Glomerular visceral epithelial cell (primary cell): ENCODE data around the gene ZNF664.
"Not testable (repeated sequence)": the region's sequence is repeated elsewhere in the genome, so short reads cannot be mapped to it uniquely, and the experiment has no call there.

Experiments used
- DNase-seq: peaks from one replicate; pipeline ENCODE4 v3.0.0-alpha.2; 2016; ENCODE audit errors: extremely low spot score

The ZNF664 gene

DNA sequence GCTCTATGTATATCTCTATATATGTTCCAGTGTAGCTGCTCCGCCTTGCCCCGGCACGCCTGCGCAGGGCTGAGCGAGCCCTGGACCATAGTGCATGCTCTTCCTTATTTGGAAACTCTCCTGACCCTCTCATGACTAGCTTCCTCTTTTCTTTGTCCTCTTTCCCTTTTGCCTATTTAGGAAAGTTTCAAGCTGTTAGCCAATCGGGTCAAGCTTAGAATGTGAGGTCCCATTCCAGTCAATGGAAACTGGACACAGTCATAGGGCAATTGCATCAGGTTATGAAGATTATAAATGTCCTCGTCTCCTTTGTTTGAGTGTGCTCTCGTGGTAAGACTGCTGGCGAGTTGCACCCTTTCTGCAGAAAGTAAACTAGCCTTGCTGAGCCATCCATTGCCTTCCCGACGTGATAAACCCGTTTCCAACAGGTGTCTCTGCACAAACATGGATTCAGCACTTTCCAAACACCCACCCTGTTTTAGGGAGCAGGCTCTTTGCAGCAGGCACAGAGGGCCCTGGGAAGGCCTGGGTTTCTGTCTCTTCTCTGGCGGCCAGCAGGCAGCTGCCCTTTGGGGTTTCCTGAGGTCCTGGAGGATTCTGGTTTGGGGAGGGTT, 31.3 kb upstream of the ZNF664 start:
- no peak for DNase-seq

DNA sequence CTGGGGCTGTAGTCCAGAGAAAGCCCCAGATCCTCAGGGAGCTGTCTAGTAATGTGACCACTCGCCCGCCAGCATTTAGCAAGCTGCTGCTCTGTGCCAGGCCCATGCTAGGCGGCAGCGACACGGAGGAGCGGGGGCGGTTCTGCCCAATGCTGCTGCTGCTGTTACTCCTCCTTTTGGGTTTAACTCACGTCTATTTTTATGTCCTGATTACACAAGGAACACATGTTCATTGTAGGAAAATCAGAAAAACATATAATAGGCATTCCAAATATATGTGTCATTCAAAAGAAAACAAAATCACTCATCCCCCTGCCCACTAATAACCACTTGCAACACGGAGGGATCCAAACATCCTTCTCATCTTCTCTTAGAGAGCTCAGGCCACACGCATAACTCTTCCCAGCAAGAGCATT, 30.8 kb upstream of the ZNF664 start:
- DNase-seq: peak; percentile 46

DNA sequence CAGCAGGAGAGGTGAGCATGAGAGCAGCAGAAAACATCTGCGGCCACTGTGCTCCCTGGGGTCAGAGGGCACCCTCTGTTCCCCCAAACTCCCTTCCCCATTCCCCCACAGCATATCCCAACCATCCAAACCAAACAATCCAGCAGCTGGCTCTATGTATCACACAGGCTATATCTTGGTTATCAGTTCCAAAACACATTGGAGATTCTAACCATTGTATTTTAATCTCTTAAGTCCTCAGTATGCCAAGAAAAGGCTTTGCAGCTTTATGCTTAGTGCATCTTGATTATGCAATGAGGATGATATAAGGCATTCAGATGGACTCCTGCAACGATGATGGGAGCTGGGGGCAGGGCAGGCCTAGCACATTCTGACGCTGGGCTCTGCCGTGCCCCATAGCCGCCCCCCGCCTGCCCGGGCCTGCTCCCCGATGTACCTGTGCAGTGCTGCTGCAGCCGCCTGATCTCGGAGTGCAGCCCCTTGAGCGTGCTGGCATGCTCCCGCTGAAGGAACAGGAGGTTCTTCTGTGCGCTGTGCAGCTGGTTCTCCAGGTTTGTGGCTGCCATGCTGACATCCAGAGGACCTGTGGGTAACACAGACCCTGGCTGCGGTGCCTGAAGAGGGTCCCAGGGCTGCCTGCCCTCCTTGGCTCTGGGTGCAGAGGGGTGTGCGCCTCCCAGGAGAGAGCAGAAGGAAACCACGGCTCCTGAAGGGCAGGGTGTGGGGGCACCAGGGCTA, 29.9 kb upstream of the ZNF664 start:
- DNase-seq: no peak

DNA sequence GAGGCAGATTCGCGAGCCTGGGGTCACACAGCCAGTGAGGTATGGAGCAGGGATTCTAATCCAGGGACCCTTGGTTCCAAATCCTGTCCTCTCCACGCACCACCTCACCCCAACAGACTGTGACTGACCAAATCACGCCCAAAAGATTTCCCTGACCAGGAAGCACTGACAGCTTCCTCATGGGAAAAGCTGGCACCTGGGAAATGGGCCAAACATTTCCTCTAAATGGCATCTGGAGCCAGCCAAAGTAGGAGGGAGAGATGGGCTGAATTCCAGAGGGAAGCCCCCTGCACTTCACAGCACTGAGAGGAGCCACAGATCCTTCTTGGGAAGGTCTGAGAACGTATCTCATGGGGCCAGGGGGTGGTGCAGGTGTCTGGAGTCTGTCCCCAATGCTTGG, 29.2 kb upstream of the ZNF664 start:
- DNase-seq: no peak

DNA sequence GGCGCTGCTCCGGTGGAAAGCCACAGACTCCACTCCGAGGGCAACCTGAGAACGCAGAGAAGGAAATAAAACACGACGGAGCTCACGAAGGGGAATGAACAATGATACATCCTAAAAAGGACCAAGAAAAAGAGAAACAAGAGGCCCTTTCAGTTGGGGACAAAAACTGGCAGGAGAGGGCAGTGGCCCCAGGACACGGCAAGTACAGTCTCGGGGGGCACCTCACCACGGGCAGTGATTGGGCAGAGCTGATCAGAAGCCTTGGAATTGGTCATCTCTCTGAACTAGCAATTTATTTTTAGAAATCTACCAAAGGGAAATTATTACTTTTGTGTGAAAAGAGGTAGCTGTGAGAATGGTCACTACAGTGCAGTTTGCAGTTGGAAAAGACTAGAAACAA, 28.3 kb upstream of the ZNF664 start:
- no peak for DNase-seq

DNA sequence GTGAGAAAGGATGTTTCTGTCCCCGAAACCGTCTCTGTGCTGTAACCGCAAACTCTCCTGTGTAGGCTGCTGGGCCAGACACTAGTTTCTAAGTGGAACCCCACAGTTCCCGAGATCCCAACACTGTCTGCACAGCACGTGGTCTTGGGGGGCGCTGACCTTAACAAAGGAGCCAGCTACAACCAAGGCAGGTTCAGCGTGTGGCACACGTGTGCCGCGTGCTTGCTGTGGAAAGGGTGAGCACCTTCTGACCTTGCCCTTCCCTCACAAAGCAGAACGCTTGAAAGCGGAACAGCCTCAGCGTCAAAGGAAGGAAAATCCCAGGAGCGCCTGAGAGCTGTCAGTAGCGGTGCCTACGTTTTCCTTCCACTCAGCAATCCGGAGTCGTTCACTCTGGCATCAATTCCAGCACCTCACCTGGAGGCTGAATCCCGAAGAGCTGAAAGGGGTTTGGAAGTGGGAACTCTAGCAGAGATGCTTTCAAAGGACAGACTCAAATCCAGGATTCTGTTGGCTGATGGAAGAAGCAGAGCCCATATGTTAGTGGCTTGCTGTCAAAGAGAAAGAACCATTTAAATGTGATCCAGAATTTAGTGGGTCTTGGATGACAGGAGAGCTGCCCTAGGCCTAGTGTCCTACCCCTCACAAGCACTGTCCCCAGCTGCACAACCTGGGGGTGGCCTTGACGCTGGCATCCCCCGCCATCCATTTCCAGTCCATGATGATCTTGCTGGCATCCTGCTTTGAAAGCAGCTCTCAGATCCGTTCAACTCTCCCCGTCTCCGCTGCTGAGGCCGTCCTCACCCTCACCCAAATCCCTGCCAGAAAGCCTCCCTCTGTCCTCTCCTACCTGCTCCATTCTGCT, 27.5 kb upstream of the ZNF664 start:
- no peak for DNase-seq

DNA sequence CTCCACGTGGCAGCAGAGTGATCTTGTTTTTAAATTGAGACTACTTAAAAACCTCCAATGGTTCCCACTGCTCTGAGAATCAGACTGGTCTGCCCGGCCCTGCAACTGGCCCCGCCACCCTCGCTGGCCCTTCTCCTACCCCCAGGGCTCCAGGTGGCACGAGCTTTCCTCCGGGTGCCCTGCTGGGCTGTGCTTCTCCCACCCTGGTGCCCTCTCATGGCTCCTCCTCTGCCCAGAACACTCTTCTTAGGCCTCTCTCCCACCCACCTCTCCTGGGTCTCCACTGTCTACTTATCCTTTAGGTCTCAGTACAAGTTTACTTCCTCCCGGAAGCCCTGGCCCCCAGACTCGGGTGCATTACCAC, 26.9 kb upstream of the ZNF664 start:
- DNase-seq: no peak

DNA sequence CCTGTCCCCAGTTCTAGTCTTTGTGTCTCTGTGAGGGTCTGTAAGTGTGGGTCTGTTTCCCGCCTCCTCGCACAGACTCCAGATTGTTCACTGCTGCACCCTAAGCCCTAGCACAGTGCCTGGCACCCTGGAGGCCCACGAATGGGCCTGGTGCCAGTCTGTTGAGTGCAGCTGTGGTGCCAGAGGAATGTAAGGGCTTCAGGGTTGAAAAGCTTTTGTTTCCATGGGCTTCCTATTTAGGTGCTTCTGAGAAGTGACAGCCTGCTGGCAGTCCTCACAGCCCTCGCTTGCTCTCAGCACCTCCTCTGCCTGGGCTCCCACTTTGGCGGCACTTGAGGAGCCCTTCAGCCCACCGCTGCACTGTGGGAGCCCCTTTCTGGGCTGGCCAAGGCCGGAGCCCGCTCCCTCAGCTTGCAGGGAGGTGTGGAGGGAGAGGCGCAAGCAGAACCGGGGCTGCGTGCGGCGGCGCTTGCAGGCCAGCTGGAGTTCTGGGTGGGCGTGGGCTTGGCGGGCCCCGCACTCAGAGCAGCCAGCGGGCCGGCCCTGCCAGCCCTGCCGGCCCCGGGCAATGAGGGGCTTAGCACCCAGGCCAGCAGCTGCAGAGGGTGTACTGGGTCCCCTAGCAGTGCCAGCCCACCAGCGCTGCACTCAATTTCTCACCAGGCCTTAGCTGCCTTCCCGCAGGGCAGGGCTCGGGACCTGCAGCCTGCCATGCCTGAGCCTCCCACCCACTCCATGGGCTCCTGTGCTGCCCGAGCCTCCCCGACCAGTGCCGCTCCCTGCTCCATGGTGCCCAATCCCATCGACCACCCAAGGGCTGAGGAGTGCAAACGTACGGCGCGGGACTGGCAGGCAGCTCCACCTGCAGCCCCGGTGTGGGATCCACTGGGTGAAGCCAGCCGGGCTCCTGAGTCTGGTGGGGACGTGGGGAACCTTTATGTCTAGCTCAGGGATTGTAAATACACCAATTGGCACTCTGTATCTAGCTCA, 26.2 kb upstream of the ZNF664 start:
- not testable (repeated sequence) for DNase-seq

DNA sequence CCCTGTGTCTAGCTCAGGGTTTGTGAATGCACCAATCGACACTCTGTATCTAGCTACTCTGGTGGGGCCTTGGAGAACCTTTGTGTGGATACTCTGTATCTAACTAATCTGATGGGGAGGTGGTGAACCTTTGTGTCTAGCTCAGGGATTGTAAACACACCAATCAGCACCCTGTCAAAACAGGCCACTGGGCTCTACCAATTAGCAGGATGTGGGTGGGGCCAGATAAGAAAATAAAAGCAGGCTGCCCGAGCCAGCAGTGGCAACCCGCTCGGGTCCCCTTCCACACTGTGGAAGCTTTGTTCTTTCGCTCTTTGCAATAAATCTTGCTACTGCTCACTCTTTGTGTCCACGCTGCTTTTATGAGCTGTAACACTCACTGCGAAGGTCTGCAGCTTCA, 25.5 kb upstream of the ZNF664 start:
- not testable (repeated sequence) for DNase-seq

DNA sequence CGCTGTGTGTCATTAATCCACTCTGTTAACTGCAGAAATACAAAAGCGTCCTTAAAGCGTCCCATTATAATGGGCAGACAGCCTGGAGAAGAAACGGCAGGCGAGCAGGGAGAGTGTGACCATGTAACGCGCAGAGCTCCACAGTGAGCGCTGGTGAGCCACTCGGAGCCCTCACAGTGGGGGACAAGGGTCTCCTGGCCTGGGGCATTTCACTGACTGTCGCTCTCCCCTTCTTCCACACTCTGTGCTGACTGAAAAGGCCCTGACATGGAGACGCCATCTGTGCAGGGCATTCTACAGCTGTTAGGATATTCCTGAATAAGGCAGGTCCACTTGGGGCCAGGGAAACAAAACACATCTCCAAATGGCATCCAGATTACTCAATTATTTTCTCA, 24.6 kb upstream of the ZNF664 start:
- DNase-seq: no peak

DNA sequence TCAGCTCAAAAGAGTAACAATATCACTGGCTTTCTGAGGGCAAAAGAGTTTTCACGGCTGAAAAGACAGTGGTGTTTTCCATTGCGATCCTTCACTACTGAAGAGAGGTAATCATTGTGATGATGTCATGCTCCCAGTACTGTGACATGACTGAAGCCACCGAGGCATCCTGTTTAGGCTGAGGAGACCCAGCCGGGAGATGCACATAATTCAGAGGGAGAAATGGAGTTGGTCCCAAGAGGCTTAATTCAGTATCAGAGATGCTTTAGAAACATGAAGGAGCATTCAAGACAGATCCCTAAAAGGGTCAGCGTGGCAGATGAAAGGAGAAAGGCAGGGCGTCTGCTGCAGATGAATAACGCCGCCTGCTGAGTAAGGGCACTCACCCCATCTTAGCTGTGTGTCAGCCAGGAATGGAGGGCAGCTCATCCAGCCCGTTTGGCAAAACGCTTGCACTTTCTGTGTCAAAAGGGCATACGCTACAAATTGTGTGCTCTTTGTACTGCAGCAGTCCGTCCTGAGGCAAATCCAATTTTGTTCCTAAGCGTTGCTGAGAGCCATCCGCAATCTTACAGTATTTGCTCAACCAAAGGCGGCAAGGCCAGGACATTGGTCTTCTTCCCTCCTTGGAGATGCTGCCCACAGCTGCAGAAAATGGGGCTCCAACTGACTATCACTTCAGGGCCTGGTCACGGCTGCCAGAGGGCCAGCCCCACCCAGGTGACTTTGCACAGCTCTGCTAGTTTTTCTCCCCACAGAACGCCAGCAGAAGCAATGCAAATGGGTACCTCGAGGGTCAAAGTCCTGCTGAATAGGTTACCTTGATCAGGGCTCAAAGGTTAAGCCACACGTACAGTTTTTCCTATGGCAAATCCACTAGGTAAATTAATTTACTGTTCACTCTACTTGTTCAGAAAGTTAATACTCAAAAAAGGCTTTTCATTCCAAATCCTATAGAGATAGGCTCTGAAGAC, 23.9 kb upstream of the ZNF664 start:
- DNase-seq: no peak

DNA sequence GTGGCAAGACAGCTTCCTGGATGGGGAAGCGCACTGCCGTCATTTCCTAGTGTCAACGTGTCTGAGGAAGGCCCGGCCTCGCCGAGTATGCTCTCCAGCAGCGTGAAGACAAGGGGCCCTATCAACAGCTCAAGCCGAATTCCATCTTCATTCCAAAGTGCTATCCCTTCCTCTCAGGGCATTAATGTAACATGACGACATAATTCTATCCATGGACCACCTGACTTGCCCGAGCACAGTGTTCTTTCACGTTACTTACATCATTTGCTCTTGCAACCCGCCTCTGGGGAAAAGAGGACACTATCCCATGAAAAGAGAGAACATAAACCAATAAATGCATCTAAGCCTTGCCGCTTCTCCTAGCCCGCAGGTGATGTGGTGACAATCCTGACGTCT, 23.2 kb upstream of the ZNF664 start:
- no peak for DNase-seq

DNA sequence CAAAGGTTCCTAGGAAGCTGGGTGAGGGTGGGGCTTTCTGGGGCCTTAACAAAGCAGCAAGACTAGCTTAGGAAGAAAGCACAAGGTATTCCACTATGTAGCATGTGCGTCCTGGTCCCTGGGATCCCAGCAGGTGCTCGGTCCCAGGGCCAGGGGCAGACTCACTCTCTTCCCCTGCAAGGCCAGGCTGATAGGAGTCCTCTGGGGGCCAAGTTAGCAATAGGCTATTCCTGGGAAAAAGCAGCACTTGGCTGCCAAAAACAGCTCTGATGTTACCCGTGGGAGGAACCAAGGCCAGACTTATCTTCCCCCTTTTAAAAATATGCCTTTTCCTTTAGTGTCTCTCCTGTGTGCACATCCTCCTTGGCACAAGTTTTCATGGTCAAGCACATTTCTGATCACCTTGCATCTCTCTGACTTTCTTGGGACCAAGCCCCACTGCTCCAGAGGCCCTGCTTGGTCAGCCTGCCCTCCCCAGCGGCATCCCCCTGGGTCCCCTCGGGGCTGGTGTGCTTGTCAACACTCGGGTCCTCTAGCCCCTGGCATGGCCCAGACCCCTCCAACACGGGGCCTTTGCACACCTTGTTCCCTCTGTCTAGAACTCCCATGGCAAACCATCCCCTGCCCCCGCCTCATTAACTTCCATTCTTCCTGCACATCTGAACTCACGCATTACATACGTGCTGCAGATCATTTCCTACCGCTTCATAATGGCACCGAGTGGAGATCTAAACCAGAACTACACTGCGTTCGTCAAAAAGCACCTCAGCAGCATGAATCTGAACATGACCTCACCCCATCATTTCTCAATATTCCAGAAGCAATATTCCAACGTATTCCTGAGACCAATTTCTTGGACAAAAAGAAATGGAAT, 22.3 kb upstream of the ZNF664 start:
- no peak for DNase-seq

DNA sequence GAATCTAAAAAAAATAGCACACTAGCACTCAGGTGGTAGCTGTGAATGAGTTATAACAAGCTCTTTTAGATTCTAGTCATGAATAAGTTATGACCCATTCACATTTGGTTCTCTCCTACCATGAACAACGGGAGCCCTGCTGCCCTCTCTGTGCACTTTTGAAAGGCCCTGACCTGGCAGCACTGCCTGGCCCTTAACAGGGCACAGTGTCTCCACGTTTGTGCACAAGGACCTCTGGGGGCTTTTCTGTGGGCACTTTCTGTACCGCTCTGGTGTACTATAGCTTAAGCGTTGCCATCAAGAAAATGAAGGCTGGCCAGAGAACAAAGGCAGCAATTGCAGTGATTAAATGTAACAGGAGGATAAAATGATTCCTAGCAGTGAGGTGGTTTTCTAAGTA, 21.5 kb upstream of the ZNF664 start:
- DNase-seq: no peak

DNA sequence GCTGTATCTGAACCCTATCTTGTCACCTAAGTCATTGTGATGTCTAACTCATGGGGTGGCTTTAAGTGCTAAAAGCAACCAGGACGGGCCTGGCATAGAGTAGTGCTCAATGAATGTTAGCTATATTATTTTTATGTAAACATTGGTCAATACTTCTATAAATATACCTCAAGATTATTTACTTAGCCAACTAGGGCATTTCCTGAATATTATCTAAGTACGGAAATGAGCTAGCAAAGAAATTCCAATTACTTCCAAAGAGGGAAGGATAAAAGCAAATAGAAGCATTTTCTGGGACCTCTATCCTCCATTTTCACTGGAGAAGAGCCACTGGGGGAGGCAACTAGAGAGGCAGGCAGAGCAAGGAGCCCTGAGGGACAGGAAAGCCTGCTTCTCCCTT, 21.0 kb upstream of the ZNF664 start:
- no peak for DNase-seq

DNA sequence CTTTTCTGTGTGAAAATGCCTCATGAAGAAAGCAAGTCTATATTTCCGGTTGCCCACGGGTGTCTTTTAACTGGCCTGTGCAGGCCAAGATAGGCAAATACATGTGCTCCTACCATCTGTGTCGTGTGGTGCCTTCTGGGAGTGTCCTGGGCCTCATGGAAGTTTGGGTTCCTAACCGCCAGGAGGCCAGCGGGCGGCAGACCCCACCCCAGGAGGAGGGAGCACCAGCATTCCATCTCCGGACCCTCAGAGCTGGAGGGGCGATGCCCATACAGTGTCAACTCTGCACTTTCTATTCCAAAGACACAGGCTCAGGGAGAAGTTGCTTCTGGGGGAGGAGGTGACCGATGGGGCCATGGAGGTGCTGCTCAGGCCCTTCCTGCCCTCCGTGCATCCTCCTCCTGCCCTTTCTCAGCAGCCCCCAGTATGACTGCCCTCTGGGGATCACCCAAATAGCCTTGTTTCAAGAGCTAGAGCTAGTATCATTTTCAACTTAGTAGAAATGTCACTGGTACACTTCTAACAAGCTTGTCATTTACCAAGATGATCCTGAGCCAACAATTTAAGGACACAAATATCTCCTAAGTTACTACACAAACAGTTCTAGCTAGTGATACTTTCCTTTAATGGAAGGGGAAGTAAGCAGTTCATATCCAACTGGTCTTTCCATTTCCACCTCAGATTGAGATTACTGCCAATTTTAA, 18.2 kb upstream of the ZNF664 start:
- DNase-seq: no peak

DNA sequence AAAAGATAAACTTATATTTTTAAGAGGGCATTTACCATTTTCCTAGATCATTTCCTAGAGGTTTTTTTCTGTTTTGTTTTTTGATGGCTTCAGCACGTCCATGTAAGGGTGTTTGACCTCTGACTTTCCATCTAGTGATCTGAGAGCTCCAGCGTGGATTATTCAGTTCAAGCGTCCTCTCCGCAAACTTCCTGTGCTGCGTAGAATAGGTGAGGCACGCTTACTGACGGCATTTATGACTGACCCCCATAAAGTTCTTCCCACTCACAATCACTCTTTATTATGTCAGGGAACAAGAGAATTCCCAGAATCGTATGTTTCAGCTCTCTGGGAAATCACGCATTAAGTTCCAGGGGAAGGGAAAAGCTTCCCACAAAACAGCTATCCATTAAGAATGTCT, 16.8 kb upstream of the ZNF664 start:
- no peak for DNase-seq

DNA sequence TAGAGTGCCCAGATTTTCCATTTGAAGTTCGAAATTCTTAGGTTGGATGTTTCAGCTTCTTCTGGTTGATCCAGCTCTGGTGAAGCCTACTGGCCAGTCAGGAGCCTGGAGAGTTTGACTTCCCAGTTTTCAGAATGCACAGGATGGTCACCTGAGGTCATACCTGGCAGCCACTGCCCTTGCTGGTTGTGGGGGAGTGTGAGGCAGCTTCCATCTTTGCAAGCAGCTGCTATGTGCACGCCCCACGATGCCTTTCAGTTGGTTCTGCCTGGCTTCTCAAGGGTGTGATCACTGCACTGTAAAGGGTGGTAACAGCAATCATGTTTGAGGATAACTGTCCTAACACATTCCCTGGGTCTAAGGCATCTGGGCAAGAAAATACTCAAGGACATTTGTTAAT, 15.8 kb upstream of the ZNF664 start:
- no peak for DNase-seq

DNA sequence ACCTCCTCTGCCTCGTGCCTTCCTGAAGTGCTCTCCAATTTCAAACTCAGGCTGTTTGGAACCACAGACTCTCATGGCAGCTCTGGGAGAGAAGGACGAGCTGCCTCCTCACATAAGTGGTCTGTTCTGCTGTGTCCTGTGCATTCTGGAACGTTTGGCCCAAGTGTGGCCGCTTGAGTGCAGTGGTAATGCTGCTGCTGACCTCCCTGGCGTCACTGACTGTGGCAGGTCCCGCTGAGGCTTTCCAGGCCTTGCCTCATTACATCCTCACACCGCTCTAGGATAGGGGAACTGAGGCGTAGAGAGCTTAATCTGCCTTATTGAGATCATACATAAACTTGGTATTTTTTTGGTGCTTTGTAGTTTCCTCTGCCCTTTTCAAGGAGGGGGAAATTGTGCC, 14.6 kb upstream of the ZNF664 start:
- no peak for DNase-seq
